ENCODE measurements around the gene TRIM38. TPM values are rescaled to one million over a fixed set of nuclear protein-coding genes. Genes with fewer than 3 reads are reported as not detected.
"Not testable (repeated sequence)": the region's sequence is repeated elsewhere in the genome, so short reads cannot be mapped to it uniquely, and the experiment has no call there.

The TRIM38 gene, protein sequence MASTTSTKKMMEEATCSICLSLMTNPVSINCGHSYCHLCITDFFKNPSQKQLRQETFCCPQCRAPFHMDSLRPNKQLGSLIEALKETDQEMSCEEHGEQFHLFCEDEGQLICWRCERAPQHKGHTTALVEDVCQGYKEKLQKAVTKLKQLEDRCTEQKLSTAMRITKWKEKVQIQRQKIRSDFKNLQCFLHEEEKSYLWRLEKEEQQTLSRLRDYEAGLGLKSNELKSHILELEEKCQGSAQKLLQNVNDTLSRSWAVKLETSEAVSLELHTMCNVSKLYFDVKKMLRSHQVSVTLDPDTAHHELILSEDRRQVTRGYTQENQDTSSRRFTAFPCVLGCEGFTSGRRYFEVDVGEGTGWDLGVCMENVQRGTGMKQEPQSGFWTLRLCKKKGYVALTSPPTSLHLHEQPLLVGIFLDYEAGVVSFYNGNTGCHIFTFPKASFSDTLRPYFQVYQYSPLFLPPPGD
- polyA plus RNA-seq (ENCODE audit: insufficient read length in 4 of 4): 10 to 100 TPM in 2 of 4 donors, 1 to 10 TPM in 2; 8.8 to 10.9 (median 10.3) TPM

DNA sequence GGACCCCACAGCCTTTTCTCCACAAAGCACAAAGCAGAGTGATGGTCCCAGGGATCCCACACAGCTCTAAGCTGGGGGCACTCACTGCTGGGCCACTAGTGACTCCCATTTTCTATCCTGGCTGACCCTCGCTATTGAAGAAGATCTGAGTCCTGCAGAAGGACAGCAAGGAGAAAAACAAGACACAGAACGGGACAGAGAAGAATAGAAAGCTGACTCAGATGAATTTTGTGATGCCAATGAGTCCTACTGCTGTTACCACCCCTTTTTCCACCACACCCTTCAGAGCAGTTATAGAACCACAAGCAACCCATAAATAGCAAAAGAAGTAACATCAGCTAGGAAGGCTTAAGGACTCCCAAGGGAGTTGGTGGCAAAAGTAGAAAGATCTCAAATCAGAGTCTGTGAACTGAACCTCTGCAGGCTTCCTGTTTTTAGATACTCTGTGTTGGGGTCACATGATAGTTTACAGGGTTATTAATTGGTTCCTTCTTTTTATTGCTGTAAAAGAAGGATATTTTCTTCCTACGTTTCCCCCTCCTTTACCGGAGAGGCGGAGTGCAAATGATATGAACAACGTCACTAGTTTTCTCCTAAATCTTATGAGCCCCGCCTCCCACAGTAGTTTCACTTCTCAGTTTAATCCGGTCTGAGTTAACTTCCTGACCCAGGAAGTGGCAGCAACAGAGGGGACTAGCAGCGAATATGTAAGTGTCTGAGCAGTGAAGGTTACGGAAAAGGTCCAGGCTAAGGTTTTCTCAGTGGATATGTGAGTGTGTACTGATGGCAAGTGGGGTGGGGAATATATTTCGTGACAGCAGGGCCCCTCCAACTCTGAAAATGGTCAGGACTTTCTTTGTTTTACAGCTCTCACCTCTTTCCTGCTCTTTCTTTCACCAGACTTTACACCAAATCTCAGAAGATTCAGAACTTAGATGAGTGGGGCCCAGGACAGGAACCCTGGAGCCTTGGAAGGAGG is at the start of gene TRIM38:
TRIM38 (plus strand) TSS at position 654 of the 979 bp plus-strand sequence. CDS start 3,721 bp downstream, outside the sequence.
- peak; percentile 63 to 83 (median 80) for DNase-seq (ENCODE audit: low read depth in 4 of 4, low spot score in 3 of 4)

DNA sequence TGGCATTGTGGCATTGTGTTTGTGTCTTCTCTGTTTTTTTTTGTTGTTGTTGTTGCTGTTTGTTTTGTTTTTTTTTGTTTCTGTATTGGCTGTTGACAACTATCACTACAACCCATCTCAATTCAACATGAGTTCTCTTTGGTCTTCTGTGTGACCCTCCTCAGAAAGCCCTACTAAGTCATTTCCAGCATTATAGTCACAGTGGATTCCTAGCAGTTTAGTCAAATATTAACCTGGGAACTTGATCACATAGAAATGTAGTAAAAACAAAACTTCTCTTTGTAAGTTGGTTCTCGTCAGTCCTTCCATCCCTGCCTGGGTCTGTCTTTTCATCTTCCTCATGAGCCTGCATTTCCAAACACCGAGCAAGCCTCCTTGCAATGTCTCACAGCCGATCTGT is 48.9 kb upstream of the TRIM38 start:
- DNase-seq (ENCODE audit: low read depth in 4 of 4, low spot score in 3 of 4): no peak

DNA sequence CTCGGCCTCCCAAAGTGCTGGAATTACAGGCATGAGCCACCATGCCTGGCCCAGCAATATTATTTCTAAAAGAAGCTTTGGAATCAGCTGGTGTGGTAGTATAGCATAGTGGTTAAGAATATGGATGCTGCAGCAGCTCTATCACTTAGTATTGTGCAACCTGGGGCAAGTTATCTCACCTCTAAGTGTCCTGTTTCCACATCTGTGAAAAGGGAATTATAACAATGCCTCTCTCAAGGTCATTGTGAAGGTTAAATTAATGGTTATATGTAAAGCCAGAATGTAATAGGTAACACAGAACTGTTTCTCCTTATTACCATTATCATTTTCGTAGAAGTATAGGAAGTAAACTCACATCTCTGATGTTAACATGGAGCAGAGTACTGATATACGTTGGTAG is 46.3 kb upstream of the TRIM38 start:
- DNase-seq (ENCODE audit: low read depth in 4 of 4, low spot score in 3 of 4): no peak

DNA sequence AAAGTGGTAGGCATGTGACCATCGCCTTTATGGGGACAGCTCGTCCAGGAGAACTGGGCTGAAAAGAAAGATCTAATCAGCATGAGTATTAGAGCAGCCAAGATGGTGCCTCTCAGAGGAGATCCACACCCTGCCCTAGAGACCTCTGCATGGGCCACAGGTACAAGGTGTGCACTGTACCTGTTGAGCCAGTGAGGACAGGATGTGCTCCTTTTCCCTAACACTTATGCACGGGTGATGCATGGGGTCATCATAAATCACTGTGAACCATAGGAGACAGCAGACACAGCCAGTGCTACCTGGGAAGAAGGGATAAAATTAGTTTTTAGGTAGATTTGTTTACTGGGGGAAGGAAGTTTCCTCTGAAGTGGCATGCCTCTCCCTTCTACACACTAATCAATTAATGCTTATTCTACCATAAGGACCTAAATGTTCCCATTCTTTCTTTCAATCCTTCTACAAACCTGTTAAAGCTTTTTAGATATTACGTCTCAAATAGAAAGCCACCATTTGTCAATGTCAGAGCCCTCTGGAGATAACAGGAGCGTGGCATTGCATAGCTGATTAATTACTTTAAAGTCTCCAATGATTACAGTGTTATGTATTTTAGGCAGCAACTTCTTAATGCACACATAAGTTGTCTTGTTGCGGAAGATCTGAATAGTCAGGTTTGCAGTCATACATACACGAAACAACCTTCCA is 45.7 kb upstream of the TRIM38 start:
- DNase-seq (ENCODE audit: low read depth in 4 of 4, low spot score in 3 of 4): no peak

DNA sequence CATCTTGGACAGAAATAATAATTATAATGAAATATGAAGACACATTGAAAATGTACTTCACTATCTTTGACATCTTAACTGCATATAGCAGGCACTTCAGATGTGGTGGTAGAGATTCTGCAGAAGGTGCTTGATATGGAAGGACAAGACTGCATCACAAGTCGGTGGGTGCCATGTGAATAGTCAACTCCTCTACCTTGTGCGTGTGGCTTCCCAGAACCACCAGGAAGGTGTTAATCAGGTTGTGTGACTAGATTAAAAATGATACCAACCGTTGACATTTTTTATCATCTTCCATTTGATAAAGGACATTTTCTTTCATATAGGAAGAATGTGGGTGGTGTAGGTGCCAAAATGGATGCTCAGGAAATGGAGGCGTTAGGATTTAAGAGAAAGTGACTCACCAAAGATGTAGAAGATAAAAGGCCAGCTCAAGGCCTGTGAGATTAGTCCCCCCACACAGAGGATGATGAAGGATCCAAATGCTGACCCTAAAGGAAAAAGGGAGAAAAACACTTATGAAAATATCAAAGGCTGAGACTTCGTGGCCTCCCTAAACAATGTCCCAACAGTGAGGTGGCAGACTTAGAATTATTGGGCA is 44.4 kb upstream of the TRIM38 start:
- no peak for DNase-seq (ENCODE audit: low read depth in 4 of 4, low spot score in 3 of 4)

DNA sequence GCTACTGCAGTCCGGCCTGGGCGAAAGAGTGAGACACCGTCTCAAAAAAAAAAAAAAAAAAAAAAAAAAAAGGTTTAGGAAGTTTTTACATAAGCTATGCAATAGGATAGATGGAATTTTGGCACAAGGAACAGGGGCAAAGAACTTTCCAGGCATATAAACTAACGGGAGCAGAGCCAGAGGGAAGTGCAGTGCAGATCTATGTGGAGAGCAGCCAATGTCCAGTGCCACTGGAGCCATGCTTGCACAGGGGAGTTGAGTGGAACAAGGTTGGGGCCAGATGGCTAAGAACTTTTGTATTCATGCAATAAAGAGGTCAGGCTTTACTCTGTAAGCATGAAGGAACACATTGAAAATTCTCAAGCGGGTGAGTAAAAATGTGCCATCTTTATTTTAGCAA is 42.9 kb upstream of the TRIM38 start:
- no peak for DNase-seq (ENCODE audit: low read depth in 4 of 4, low spot score in 3 of 4)

DNA sequence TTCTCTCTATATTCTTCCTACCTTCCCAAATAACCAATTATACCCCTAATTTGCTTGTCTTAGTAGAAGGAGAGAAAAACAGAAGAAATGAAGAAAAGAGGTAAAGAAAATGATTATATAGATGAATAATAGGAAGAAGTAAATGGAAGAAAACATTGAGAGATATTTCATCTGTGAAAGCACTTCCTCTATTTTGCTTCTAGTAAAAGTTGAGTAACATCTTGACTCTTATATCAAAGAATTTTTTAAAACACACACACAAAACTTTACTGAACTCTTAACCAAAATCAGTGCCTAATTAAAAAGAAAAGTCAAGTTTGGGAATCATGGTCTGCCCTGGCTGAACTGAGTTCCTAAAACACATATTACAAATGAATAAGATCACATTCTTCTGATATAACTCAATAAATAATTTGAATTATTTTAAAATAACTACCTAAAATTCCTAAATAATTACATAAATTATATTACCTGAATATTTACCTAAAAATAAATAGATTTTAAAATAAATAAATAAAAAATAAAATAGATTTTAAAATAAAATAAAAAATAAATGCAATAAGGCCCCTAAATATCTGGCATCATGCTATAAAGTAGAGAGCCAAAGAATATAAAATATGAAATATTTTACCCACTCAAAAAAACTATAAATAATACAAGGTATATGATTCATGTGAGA is 40.9 kb upstream of the TRIM38 start:
- no peak for DNase-seq (ENCODE audit: low read depth in 4 of 4, low spot score in 3 of 4)

DNA sequence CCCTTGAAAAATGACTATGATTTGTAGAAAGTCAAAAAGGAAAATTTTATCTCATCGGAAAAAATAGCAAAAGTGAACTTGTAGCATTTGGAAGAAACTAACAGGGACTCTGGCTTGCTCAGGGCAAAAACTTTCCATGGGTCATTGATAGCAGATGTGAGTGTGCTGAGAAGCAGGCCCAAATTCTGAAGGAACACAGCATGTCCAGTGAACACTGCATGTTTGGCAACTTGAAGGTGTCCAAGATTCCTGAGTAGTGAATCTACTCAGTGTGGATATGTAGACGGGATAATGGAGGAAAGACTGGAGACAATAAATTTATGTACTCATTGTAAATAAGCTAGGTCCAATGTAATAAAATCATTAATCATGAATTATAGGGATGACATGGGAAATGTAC is 40.3 kb upstream of the TRIM38 start:
- DNase-seq (ENCODE audit: low read depth in 4 of 4, low spot score in 3 of 4): no peak

DNA sequence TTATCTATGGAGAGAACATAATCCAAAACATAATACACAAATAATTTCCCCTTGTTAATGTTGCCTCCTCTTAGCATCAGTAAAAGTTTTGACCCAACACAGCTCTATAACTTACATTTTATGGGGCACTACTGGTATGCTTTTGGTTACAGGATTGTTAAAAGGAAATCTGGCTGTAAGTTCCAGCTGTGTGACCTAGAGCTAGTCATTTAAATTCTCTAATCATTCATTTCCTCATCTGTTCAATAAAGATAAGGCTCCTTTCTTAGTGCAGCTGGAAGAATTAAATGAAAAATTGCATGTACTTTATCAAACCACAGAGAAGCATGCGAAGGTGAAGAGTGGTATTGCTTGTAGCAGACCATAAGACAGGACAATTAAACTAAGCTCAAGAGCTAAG is 36.7 kb upstream of the TRIM38 start:
- DNase-seq (ENCODE audit: low read depth in 4 of 4, low spot score in 3 of 4): no peak

DNA sequence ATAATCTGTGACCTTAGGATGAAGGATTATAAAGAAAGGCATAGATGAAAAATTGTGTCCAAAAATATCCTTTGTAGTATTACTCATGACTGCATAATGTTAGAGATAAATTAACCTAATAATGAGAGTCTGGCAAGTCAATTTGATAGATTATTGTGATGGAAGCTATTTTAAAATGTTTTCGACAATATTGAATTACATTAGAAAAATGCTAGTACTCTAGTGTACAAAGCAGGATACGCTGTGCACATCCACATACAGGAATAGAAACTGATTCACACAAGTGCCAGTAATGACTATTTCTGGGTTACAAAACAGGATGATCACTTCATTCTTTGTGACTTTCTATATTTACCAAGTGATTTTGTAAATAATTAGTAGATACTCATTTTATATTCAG is 35.4 kb upstream of the TRIM38 start:
- no peak for DNase-seq (ENCODE audit: low read depth in 4 of 4, low spot score in 3 of 4)

DNA sequence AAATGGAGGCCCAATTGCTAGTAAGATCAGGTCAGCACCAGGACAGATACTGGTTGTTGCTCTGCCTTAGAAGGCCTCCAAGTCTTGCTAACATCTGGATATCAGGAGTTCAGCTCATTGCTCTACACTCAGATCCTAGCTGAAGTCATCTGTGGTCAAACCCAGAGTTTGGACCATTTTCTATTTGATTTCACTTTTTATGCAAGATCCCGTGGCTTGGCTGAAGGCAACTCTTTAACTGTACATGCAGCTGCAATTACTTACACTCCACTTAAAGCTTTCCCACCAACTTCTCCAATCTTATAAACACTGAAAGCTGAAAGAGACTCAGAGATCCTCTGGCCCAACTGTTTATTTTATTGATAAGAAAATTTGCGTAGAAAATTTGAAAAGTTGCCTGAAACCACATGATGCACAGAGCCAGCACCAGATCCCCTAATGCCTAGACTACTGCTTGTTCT is 34.8 kb upstream of the TRIM38 start:
- DNase-seq (ENCODE audit: low read depth in 4 of 4, low spot score in 3 of 4): no peak

DNA sequence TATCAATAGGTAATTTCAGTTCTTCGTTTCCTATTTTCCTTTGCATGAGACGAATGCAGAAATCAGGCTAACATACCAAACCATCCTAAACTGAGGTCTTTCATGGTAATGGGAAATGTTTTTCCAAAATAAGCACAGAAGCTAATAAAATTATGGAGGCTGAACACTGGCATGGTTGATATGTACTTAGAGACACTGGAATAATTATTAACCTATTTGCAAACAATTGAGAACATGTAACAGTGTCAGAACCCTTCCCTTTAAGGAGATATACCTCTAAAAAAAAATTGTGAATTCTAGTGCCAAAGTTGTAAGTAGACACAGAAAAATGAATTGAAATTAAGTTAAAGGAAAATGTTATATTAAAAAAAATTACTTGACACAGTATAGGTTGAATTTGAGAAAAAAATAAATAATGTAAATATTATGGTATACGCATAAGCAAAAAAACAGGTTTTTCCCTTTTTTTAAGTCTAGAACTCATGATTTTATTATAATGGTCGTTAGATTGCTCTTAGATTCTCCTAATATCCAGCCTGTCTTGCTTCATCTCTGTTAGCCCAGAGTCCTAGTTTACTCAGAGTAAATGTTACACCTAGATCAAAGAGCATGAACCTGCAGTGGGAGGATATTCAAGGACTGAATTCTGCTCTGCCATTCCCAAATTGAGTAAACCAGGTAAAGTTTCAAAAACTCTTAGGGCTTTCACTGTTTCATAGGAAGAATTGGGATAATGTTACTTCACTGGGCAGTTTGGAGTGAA is 33.9 kb upstream of the TRIM38 start:
- no peak for DNase-seq (ENCODE audit: low read depth in 4 of 4, low spot score in 3 of 4)

DNA sequence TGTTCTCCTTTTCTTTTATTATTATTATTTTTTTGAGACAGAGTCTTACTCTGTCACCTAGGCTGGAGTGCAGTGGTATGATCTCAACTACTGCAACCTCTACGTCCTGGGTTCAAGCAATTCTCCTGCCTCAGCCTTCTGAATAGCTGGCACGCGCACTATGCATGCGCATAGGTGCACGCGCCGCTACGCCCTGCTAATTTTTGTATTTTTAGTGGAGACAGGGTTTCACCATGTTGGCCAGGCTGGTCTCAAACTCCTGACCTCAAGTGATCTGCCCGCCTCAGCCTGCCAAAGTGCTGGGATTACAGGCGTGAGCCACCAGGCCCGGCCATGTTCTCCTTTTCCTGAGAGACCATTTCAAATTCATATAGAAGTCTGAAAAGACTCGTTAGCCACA is 32.8 kb upstream of the TRIM38 start:
- DNase-seq (ENCODE audit: low read depth in 4 of 4, low spot score in 3 of 4): not testable (repeated sequence)

DNA sequence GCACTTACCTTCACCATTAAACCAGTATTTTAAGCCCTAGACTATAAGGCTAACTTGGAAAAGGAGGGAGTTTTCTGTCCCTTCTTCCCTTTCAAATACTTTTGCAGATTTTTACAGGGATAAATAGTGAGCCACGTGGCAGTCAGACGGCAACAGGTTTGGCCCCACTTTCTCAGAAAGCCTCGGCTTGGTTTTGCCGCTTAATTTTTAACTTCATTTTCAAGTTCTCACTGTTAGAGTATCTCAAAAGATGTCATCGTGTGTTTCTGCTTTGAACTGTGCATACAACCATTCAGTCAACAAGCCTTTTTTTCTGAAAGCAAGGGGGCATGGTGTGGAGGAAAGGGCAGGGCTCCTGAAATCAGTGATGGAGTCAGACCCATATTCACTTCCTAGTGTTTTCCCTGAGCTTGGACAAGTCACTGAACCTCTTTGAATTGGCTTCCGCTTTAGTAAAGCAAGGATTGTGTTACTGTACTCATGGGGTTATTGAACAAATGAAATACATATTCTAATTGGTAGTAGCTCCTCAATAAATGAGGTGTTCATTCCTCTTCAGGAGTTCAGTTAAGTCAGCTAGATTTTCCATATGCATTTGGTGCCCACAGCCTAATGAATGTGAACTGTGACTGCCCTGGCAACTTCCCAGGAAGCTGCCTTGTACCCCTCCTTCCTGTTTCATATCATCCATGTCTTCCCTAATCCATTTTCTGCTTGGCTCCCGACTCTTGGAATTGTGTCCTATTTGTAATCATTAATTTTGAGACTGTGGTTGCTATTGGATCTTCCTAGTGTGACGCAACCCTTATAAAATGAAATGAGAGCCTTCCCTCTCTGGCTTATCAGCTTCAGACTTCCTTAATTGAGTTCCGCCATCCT is 31.8 kb upstream of the TRIM38 start, which contains the start of gene SLC17A2:
SLC17A2 (minus strand) TSS at position 160 of the 879 bp plus-strand sequence. CDS start 4,895 bp downstream, outside the sequence.
- DNase-seq (ENCODE audit: low read depth in 4 of 4, low spot score in 3 of 4): no peak

DNA sequence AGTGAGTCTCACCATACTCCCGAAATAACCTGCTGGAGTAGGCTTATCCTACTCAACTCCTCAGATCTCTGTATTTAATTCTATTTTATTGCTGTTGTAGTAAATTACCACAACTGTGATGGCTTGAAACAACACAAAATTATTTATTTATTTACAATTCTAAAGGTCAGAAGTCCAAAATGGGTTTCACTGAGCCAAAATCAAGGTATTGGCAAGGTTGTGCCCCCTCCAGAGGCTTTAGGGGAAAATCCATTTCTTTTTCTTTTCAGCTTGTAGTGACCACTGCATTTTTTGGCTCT is 31.2 kb upstream of the TRIM38 start:
- no peak for DNase-seq (ENCODE audit: low read depth in 4 of 4, low spot score in 3 of 4)

DNA sequence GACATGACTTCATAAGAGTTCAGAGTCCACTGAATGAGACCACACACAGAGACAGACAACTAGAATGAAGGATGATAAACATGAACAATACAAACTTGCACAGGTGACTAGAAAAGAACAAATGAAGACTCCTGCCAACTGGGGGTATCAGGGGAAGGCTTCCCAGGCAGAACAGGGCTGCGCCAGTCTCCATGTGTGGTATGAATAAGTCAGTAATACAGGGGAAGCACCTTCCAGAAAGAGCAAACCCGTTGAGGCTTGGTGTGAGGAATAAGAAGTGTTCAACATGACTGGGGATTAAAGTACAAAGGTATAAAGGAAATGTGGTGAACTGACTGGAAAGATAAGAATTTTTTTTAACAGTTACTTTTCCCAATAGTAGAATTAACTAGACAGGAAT is 28.4 kb upstream of the TRIM38 start:
- no peak for DNase-seq (ENCODE audit: low read depth in 4 of 4, low spot score in 3 of 4)

DNA sequence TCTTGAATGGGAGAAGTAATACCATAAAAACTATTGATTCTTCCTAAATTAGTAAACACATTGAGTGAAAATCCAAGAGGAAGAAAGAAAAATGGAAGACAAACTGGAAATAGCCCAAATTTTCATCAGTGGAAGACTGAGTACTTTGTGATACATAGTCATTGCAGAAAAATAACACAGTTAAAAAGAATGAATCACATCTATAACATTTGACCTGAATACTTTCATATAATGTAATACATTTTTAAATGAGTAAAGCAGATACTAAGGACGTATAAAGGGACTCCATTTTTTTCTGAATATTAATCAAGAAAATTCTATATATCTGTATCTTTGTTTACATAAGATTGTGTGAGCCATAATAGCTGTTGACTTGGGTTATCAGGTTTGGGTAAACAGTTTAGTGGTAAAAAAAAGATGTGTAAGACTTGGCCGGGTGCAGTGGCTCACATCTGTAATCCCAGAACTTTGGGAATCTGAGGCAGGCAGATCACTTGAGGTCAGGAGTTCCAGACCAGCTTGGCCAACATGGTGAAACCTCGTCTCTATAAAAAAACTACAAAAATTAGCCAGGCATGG is 27.8 kb upstream of the TRIM38 start:
- no peak for DNase-seq (ENCODE audit: low read depth in 4 of 4, low spot score in 3 of 4)

DNA sequence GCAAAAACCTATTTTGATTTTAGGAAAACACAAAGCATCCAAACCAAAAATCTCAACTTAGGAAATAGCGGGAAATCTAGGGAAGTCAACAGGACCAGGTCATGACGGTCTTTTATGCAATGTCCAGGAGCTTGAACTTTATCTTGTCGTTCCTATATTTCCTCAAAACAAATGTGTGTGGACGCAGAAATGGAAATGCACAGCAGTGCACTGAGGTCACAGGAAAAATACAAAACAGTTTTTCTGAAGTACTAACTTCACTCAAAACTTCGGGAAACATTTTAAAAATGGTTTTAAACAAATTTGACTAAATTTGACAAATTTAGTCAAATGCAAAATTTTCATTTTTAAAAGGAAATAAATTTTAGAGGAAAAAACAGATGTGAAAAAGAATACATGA is 26.6 kb upstream of the TRIM38 start:
- no peak for DNase-seq (ENCODE audit: low read depth in 4 of 4, low spot score in 3 of 4)
